Omental fat pad (tissue), 4 donors: ENCODE measurements around the gene C11orf54. TPM values are rescaled to one million over a fixed set of nuclear protein-coding genes. Genes with fewer than 3 reads are reported as not detected.
"Not testable (repeated sequence)": the region's sequence is repeated elsewhere in the genome, so short reads cannot be mapped to it uniquely, and the experiment has no call there.

ENCODE experiments used
- ATAC-seq: fragments of 150-250 bp; one replicate; pipeline ENCODE4 v1.9.1; 2016; ENCODE audit warnings: mild to moderate bottlenecking, moderate library complexity; ENCODE audit not compliant: low FRiP score
- DNase-seq: peaks from one replicate; pipeline ENCODE4 v3.0.0-alpha.2; 2019; ENCODE audit warnings: low spot score
- CTCF ChIP-seq, 3 donors: fragments of 450-650 bp; IDR thresholded peaks; one replicate each; pipeline ENCODE4 v1.5.1; 2016 to 2017; ENCODE audit warnings: antibody characterized with exemption in 3 of 3, mild to moderate bottlenecking in 3 of 3, moderate library complexity in 2 of 3
- total RNA-seq, 4 donors: library from RNA; depleted of rRNA; stranded (reverse); fragments of >200 nt; gene quantifications; one replicate each; pipeline ENCODE4 v1.1.0, GENCODE V29; 2016

The C11orf54 gene
- total RNA-seq, 4 donors from 2014 or later, result 17.3 to 50.8 (median 41.5) TPM

- TF ChIP-seq CTCF (IDR thresholded peaks at IDR 0.05), result no peak
Observed at GRCh38 chr11:93751001-93751400, 9.5 kb downstream of the C11orf54 start.

GRCh38 chr11:93753241-93753640, 11.8 kb downstream of the C11orf54 start:
- TF ChIP-seq CTCF (IDR thresholded peaks at IDR 0.05), result no peak
- no peak for ATAC-seq
- DNase-seq, result no peak

More at GRCh38 chr11:93751001-93751400, 9.5 kb downstream of the C11orf54 start:
- ATAC-seq, result no peak
- no peak for DNase-seq

GRCh38 chr11:93756748-93757147, 15.3 kb downstream of the C11orf54 start:
- no peak for ATAC-seq

GRCh38 chr11:93757301-93757700, 15.8 kb downstream of the C11orf54 start:
- no peak for DNase-seq
- no peak for TF ChIP-seq CTCF (IDR thresholded peaks at IDR 0.05)
- no peak for ATAC-seq

More at GRCh38 chr11:93756748-93757147, 15.3 kb downstream of the C11orf54 start:
- TF ChIP-seq CTCF (IDR thresholded peaks at IDR 0.05), result no peak
- DNase-seq, result no peak

- no peak for ATAC-seq
- no peak for DNase-seq
- TF ChIP-seq CTCF (IDR thresholded peaks at IDR 0.05), result no peak
Observed at GRCh38 chr11:93757924-93758865, 16.7 kb downstream of the C11orf54 start.

GRCh38 chr11:93759123-93759522, 17.7 kb downstream of the C11orf54 start:
- ATAC-seq, DNase-seq: not testable (repeated sequence)

GRCh38 chr11:93761910-93762309, 20.4 kb downstream of the C11orf54 start:
- DNase-seq (no peak), ATAC-seq (no peak)
- no peak for TF ChIP-seq CTCF (IDR thresholded peaks at IDR 0.05)
